HS-5 (cell line): ENCODE results near the gene AOC3.
"Not testable (repeated sequence)": the region's sequence is repeated elsewhere in the genome, so short reads cannot be mapped to it uniquely, and the experiment has no call there.

Experiments
- DNase-seq: peaks from one replicate; pipeline ENCODE4 v3.0.0-alpha.2; 2012; ENCODE audit warnings: low read depth

Gene AOC3

DNA sequence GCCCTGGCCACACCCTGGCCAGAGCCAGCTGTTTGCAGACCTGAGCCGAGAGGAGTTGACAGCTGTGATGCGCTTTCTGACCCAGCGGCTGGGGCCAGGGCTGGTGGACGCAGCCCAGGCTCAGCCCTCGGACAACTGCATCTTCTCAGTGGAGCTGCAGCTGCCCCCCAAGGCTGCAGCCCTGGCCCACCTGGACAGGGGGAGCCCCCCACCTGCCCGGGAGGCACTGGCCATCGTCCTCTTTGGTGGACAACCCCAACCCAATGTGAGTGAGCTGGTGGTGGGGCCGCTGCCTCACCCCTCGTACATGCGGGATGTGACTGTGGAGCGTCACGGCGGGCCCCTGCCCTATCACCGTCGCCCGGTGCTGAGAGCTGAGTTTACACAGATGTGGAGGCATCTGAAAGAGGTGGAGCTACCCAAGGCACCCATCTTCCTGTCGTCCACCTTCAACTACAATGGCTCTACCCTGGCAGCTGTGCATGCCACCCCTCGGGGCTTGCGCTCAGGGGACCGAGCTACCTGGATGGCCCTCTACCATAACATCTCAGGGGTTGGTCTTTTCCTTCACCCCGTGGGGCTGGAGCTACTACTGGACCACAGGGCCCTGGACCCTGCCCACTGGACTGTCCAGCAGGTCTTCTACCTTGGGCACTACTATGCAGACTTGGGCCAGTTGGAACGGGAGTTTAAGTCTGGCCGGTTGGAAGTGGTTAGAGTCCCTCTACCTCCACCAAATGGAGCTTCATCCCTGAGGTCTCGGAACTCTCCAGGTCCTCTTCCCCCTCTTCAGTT, 6.0 kb upstream of the AOC3 start:
- no peak for DNase-seq

DNA sequence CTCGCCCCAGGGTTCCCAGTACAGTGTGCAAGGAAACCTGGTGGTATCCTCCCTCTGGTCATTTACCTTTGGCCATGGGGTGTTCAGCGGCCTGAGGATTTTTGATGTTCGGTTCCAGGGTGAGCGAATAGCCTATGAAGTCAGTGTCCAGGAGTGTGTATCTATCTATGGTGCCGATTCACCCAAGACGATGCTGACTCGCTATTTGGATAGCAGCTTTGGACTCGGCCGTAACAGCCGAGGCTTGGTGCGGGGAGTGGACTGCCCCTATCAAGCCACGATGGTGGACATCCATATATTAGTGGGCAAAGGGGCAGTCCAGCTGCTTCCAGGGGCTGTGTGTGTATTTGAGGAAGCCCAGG, 5.5 kb upstream of the AOC3 start:
- no peak for DNase-seq

DNA sequence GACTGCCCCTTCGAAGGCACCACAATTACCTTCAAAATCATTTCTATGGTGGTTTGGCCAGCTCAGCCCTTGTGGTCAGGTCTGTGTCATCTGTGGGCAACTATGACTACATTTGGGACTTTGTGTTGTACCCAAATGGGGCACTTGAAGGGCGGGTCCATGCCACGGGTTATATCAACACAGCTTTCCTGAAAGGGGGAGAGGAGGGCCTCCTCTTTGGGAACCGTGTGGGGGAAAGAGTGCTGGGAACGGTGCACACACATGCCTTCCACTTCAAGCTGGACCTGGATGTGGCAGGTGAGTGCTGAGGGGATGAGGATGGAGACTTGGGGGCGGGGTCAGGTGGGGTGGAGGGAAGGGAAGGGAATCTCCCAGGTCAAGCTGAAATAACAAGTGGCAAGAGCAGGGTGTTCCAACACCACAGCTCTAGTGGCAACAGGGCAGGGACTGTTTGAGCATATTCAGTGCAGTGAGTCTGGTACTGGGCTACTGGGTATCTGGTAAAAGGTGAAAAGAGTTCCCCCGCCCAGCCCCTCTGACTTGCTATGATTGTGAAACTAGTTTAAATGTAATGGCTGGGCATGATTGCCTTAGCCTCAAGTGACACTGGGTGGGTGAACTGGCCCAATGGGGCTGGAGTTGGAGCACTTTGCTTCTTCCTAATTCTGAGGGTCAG, 4.9 kb upstream of the AOC3 start:
- no peak for DNase-seq

DNA sequence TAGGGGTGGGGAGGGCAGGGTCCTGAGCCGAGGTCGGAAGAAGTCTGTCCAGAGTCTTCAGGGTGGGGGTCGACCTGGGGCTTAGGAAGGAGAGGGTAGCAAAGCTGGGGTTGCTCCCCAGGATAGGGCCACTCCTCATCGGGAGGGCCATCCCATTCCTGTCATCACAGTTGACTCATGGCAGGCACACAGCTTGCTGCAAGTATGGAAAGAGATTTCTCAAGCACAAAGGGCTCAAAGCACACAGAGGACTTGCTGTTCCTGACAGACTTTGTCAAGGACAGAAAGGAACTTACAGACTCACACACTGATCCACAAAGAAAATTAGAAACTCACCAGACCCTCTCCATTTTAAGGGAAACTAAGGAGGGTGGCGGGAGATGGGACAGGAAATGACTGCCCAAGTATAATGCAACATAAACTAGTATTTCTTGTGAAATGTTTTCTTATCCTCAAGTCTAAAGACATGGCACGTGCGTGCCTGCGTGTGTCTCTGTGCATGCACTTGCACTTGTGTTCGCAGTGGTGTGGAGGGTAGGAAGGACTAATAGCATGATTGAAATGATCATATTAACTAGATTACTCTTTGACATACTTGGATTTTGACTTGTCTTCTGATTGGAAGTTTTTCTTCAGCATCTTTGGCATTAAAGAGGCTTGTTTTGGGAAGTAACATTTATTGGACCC, 4.3 kb upstream of the AOC3 start:
- no peak for DNase-seq

DNA sequence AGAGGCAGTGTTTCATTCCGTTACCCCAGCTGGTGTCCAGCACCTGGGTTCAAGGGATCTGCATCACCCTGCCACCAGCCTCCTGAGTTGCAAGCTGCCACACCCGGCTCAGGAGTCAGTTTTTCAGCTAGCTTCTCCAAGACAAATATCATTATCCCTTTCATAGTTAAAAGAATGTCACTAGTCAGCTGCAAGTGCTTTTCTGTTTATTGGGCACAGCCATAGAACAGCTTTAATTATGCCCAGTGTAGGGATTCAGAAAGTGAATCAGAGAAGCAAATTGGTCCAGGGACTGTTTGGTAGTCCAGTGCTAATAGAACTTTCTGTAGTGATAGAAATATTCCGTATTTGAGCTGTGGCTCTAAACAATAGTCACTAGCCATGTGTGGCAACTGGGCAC, 2.9 kb upstream of the AOC3 start:
- DNase-seq = no peak

DNA sequence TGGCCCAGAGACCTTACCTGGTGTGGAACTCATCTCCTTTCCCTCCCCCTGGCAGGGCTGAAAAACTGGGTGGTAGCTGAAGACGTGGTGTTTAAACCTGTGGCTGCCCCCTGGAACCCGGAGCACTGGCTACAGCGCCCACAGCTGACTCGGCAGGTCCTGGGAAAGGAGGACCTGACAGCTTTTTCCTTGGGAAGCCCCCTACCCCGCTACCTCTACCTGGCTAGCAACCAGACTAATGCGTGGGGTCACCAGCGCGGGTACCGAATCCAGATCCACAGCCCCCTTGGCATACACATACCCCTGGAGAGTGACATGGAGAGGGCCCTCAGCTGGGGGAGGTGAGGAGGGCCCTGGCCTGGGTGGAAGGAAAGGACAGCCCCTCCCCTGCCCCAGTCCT, 2.0 kb upstream of the AOC3 start:
- DNase-seq = no peak

DNA sequence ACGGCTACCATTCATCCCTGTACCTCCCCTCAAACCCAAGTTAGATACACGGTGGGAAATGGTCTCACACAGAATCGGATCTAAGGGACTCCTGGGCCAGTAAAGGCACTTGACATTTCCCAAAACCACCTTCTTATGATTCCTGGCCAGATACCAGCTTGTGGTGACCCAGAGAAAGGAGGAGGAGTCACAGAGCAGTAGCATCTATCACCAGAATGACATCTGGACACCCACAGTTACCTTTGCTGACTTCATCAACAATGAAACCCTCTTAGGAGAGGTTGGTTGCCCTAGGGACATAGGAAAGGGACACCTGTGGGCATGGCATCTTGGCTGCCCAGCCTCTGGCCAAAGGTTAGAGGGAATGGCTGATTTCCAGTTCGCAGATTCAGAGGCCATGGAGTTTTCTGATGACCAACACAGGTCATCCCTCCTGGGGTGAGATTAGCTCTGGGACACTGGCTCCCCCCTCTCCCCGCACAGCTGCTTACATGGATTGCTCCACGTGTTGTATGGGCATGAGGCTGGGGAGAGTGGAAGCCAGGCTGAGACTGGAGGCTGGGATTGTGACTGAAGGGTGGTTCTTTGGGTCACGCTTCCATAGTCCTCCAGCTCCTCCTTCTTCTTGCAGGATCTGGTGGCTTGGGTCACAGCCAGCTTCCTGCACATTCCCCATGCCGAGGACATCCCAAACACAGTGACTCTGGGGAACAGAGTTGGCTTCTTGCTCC, 1.4 kb upstream of the AOC3 start:
- no peak for DNase-seq

DNA sequence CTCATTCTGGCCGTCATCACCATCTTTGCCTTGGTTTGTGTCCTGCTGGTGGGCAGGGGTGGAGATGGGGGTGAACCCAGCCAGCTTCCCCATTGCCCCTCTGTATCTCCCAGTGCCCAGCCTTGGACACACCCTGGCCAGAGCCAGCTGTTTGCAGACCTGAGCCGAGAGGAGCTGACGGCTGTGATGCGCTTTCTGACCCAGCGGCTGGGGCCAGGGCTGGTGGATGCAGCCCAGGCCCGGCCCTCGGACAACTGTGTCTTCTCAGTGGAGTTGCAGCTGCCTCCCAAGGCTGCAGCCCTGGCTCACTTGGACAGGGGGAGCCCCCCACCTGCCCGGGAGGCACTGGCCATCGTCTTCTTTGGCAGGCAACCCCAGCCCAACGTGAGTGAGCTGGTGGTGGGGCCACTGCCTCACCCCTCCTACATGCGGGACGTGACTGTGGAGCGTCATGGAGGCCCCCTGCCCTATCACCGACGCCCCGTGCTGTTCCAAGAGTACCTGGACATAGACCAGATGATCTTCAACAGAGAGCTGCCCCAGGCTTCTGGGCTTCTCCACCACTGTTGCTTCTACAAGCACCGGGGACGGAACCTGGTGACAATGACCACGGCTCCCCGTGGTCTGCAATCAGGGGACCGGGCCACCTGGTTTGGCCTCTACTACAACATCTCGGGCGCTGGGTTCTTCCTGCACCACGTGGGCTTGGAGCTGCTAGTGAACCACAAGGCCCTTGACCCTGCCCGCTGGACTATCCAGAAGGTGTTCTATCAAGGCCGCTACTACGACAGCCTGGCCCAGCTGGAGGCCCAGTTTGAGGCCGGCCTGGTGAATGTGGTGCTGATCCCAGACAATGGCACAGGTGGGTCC, 607 bp downstream of the AOC3 start:
- DNase-seq = not testable (repeated sequence)

DNA sequence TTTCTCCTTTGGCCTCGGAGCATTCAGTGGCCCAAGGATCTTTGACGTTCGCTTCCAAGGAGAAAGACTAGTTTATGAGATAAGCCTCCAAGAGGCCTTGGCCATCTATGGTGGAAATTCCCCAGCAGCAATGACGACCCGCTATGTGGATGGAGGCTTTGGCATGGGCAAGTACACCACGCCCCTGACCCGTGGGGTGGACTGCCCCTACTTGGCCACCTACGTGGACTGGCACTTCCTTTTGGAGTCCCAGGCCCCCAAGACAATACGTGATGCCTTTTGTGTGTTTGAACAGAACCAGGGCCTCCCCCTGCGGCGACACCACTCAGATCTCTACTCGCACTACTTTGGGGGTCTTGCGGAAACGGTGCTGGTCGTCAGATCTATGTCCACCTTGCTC, 1.4 kb downstream of the AOC3 start:
- DNase-seq = no peak

DNA sequence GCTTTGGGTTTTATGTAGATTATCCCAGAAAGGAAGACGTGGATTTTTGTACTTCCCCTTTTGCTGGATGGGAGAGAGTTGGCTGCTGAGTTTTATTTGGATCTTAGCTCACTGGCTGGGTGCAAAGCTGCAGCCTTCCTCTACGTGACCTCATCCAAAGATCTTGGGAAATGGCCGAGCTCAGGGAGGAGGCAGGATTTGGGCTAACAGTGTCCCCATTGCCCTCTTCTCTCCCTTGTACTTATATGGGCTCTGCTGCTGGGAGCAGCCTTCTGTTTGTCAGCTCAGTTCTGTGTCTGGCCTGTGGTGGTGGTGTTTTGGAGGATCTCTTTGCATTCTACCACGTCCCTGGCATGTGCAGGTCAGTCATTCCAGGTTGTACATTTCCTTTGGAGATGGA, 2.0 kb downstream of the AOC3 start:
- DNase-seq = no peak

DNA sequence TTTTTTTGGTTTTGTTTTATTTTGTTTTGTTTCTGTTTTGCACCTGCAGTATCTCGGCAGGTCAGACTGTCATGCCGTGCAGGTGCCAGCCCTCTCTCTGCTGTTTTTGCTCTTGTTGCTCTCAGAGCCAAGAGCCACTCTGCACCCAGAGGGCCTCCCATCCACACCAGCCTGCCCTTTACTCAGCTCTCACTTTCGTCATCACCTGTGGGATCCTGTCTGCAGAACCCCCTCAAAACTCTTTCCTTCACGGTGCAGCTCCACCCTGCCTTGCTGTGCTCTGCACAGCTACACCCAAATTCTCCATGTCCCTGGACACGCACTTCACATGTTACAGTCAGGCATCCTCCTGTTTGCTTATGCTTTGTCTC, 2.6 kb downstream of the AOC3 start:
- no peak for DNase-seq

DNA sequence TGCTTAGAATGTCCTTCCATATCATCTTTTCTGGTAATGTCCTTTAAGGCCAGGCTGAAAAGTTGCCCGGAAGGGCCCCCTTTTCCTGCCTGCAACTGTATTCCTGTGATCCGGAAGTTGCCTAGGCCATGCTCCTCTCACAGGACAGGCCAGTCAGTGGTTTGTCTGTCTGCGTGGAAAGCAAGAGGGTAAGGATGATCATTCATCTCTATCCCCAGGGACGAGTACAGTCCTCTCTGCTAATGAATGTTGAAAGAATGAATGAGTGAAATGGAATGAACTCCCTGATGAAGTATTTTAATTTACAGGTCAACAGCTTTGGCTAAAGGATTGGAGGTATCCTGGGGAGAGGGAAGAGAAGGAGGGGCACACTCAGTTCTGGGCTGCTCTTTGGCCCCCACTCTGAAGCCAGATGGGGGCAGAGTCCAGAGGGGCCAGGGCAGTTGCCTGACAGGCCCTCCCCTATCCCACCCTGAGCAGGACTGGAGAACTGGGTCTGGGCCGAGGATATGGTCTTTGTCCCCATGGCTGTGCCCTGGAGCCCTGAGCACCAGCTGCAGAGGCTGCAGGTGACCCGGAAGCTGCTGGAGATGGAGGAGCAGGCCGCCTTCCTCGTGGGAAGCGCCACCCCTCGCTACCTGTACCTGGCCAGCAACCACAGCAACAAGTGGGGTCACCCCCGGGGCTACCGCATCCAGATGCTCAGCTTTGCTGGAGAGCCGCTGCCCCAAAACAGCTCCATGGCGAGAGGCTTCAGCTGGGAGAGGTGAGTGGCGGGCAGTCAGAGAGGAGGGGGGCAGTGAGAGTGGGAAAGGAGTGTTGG, 3.2 kb downstream of the AOC3 start:
- DNase-seq = no peak

DNA sequence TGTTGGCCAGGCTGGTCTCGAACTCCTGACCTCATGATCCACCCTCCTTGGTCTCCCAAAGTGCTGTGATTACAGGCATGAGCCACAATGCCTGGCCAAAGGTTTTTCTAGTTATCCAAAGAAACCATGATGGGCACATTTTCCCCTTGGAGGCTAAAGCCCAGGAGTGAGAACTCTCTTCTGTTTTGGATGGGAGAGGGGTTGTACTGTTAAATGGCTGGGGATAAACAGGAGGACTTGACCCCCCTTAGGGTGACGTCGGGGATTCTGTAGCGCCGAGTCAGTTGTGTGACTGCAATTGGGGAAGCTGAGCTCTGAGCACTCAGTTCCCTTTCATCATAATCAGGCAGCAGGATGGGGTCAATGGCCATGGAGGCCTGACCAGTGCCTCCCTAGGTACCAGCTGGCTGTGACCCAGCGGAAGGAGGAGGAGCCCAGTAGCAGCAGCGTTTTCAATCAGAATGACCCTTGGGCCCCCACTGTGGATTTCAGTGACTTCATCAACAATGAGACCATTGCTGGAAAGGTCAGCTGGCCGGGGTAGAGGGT, 4.1 kb downstream of the AOC3 start:
- DNase-seq = no peak

DNA sequence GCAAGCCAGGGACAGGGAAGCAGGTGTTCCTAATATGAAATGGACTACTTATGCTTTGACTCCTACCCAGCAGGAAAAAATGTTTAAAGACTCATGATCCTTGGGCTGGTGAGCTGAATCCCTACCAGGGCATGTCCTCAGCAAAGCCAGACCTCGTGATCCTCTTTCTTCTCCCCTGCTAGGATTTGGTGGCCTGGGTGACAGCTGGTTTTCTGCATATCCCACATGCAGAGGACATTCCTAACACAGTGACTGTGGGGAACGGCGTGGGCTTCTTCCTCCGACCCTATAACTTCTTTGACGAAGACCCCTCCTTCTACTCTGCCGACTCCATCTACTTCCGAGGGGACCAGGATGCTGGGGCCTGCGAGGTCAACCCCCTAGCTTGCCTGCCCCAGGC, 5.1 kb downstream of the AOC3 start:
- DNase-seq = not testable (repeated sequence)

DNA sequence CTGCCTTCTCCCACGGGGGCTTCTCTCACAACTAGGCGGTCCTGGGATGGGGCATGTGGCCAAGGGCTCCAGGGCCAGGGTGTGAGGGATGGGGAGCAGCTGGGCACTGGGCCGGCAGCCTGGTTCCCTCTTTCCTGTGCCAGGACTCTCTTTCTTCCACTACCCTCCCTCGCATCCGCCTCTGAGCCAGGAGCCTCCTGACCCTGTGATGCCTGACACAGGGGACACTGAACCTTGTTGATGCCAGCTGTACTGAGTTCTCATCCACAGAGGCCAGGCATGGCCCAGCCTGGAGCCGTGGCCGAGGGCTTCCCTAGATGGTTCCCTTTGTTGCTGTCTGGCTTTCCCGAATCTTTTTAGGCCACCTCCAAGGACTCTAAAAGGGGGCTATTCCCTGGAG, 5.5 kb downstream of the AOC3 start:
- not testable (repeated sequence) for DNase-seq

DNA sequence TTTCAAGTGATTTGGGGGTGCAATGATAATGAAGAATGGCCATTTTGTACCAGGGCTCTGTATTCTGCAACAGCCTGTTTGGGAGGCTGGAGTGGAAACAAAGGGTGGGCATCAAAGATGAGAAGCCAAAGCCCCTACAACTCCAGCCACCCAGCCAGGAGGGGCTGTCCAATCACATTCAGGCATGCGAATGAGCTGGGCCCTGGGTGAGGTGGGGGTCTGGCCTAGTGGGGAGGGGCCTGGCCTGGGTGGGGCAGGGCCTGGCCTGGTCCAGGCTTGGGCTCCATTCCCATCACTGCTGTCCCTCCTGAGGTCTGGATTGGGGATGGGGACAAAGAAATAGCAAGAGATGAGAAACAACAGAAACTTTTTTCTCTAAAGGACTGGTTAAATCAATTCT, 6.4 kb downstream of the AOC3 start:
- DNase-seq = no peak

DNA sequence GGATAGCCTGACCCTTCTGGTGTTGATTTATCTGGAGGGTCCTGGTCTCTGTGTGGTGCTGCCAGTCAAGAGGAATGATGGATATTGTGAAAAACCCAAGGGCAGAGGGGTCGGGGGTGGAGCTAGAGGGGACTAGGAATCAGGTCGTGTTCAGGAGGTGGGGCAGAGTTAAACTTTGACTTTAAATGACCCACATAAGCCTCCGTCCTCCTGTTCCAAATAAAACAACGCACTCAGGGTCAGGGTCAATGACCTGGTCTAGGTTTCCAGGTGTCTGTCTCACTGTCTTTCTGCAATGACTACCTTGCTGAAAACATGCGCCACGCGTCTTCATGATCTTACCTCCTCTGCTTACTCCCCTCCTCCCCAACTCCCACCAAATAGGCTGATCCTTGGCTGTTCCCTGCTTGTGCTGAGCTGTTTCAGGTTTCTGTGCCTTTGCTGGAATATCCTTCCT, 14.7 kb downstream of the AOC3 start:
- no peak for DNase-seq

DNA sequence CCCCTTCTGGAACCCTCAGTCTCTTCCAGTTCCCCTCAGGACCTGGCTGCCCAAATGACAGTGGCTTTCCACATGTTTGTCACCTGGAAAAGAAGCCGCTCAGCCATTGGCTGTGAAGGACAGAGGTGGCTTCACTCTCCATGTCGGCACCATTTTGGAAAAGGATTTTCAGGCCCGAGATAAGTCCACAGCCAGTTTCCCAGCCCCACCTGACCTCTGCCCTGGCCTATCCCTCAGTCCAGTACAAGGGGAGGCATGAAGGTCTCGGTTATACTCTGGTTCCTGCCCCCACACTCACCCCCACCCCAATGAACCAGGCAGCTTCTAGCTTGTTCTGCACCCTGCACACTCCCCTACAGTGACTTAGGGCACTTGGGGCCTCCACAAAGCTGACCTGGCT, 15.2 kb downstream of the AOC3 start:
- no peak for DNase-seq

DNA sequence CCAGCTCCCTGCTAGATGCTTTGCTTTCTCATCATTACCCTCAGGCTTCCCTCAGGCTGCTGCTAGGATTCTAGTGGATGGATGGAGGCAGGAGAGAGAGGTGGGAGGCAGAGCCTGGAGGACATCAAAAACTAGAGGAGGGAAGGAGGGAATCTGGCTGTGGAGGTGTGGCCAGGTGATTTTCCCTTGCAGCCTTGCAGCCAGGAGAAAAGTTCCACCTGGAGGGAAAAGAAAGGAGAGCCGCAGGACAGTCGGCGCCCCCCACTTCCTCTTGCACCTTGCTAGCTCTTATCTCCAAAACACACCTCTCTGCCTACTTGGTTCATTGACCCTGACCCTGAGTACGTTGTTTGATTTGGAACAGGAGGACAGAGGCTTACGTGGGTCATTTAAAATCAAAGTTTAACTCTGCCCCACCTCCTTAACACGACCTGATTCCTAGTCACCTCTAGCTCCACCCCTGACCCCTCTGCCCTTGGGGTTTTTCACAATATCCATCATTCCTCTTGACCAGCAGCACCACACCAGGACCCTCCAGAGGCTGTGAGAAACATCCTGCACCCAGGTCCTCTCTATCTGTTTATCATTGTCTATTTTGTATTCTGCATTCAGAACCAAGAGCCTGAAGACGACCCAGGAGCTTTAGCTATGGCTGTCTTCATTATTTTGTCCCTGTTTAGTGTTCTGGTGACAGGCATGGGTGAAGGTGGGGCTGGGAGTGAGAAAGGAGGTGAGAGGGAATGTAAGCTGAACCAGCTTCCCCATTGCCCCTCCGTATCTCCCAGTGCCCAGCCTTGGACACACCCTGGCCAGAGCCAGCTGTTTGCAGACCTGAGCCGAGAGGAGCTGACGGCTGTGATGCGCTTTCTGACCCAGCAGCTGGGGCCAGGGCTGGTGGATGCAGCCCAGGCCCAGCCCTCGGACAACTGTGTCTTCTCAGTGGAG, 15.9 kb downstream of the AOC3 start:
- DNase-seq = no peak
